CD14-positive monocyte (primary cell): Measurements from ENCODE around the gene LIPJ. TPM values are rescaled to one million over a fixed set of nuclear protein-coding genes. Genes with fewer than 3 reads are reported as not detected.

Source experiments
- DNase-seq, 3 donors: peaks; one replicate each; pipeline ENCODE4 v3.0.0-alpha.2; 2011 to 2022
- H2AFZ ChIP-seq: 2 replicates; pipeline ENCODE4 v1.6.0; 2012; ENCODE audit warnings: mild to moderate bottlenecking, low read depth, low read length, inconsistent platforms; ENCODE audit not compliant: insufficient read depth, poor library complexity, severe bottlenecking
- H3K27ac ChIP-seq, 2 donors: 1 replicate in 1 of 2; 2 replicates in 1 of 2; pipeline ENCODE4 v1.5.1; 2012 to 2013; ENCODE audit warnings: low read length in 2 of 2, control low read depth in 1 of 2, inconsistent platforms in 1 of 2, low read depth in 1 of 2, mild to moderate bottlenecking in 1 of 2
- H3K27me3 ChIP-seq, 2 donors: one replicate each; pipeline versions ENCODE4 v1.6.0 to v1.6.1; 2011 to 2013; ENCODE audit warnings: low read length in 2 of 2; ENCODE audit not compliant: control insufficient read depth in 2 of 2, insufficient read depth in 2 of 2
- H3K36me3 ChIP-seq, 2 donors: replicated peaks in 1 of 2; 1 replicate in 1 of 2; 2 replicates in 1 of 2; pipeline versions ENCODE4 v1.5.1 to v1.6.1; 2012 to 2013; ENCODE audit warnings: low read length in 2 of 2, control low read depth in 1 of 2, inconsistent platforms in 1 of 2, mild to moderate bottlenecking in 1 of 2; ENCODE audit not compliant: insufficient read depth in 2 of 2, control insufficient read depth in 1 of 2
- H3K4me1 ChIP-seq, 2 donors: 1 replicate in 1 of 2; 2 replicates in 1 of 2; pipeline versions ENCODE4 v1.5.1 to v1.6.1; 2012 to 2013; ENCODE audit warnings: low read length in 2 of 2, control low read depth in 1 of 2, inconsistent platforms in 1 of 2, mild to moderate bottlenecking in 1 of 2, moderate library complexity in 1 of 2; ENCODE audit not compliant: insufficient read depth in 2 of 2, control insufficient read depth in 1 of 2
- H3K4me2 ChIP-seq: replicated peaks from 2 replicates; pipeline ENCODE3; 2012; ENCODE audit warnings: low read length, moderate library complexity, mild to moderate bottlenecking; ENCODE audit not compliant: poor library complexity, severe bottlenecking; ENCODE audit errors: extremely low read depth
- H3K4me3 ChIP-seq, 3 experiments: fragments of 200-600 bp in 1 of 3; sonication (generic) in 1 of 3; replicated peaks in 1 of 3; 1 replicate in 2 of 3; 2 replicates in 1 of 3; pipeline ENCODE4 v1.5.1; 2011 to 2013; ENCODE audit warnings: low read length in 3 of 3, mild to moderate bottlenecking in 3 of 3, control low read depth in 2 of 3, low read depth in 2 of 3, inconsistent platforms in 1 of 3, moderate library complexity in 1 of 3
- H3K79me2 ChIP-seq: 2 replicates; pipeline ENCODE4 v1.6.0; 2012; ENCODE audit warnings: mild to moderate bottlenecking, control low read depth, inconsistent platforms, low read length, moderate library complexity; ENCODE audit not compliant: insufficient read depth
- H3K9ac ChIP-seq: 2 replicates; pipeline ENCODE4 v1.6.0; 2017; ENCODE audit warnings: low read length, mild to moderate bottlenecking; ENCODE audit not compliant: insufficient read depth, poor library complexity, severe bottlenecking
- H3K9me3 ChIP-seq, 2 donors: replicated peaks in 1 of 2; 1 replicate in 1 of 2; 2 replicates in 1 of 2; pipeline versions ENCODE4 v1.5.1 to v1.6.1; 2012 to 2013; ENCODE audit warnings: low read length in 2 of 2, control low read depth in 1 of 2; ENCODE audit not compliant: control insufficient read depth in 1 of 2, insufficient read depth in 1 of 2
- H4K20me1 ChIP-seq: 2 replicates; pipeline ENCODE4 v1.6.0; 2012; ENCODE audit warnings: mild to moderate bottlenecking, low read length, control low read depth, moderate library complexity; ENCODE audit not compliant: insufficient read depth
- H3K27ac Mint-ChIP-seq, 7 donors: one replicate each; pipeline ENCODE4 v1.8.0; 2020; ENCODE audit warnings: mild to moderate bottlenecking in 7 of 7, mixed read lengths in 7 of 7, moderate library complexity in 6 of 7, inconsistent platforms in 2 of 7
- H3K27me3 Mint-ChIP-seq, 3 donors: one replicate each; pipeline ENCODE4 v1.8.0; 2021 to 2022; ENCODE audit warnings: low read depth in 3 of 3, mild to moderate bottlenecking in 3 of 3, mixed read lengths in 3 of 3, moderate library complexity in 3 of 3, inconsistent platforms in 1 of 3
- H3K36me3 Mint-ChIP-seq, 2 donors: one replicate each; pipeline ENCODE4 v1.8.0; 2020; ENCODE audit warnings: mixed read lengths in 2 of 2, inconsistent platforms in 1 of 2, mild to moderate bottlenecking in 1 of 2
- H3K4me1 Mint-ChIP-seq: one replicate; pipeline ENCODE4 v1.8.0; 2020; ENCODE audit warnings: mild to moderate bottlenecking, mixed read lengths
- H3K4me3 Mint-ChIP-seq, 2 donors: one replicate each; pipeline ENCODE4 v1.8.0; 2020; ENCODE audit warnings: mild to moderate bottlenecking in 2 of 2, mixed read lengths in 2 of 2, moderate library complexity in 1 of 2
- H3K9me3 Mint-ChIP-seq, 7 donors: one replicate each; pipeline ENCODE4 v1.8.0; 2020 to 2022; ENCODE audit warnings: mixed read lengths in 7 of 7, mild to moderate bottlenecking in 6 of 7, moderate library complexity in 6 of 7, inconsistent platforms in 2 of 7
- CTCF ChIP-seq: fragments of 200-600 bp; IDR thresholded peaks from one replicate; pipeline ENCODE4 v1.8.0; 2022; ENCODE audit warnings: antibody characterized with exemption, mild to moderate bottlenecking
- WGBS: methylation state at CpG from one replicate; pipeline ENCODE4 v1.1.5; 2013; ENCODE audit warnings: missing lambda C conversion rate; ENCODE audit not compliant: insufficient coverage; 5-methylcytosine and 5-hydroxymethylcytosine counted together
- intact Hi-C, 2 donors: fragments of 100-400 bp; cut with micrococcal nuclease; formaldehyde crosslinking; loops; one replicate each; pipeline versions ENCODE4 v1.15.0 to v1.15.1; 2023
- polyA plus RNA-seq, 3 donors: library from polyadenylated mRNA; depleted of rRNA in 1 of 3; unstranded in 2 of 3; stranded (reverse) in 1 of 3; fragments of 300-500 nt in 2 of 3; fragments of >200 nt in 1 of 3; fragmentation: Illumina TruSeq in 2 of 3; gene quantifications; 1 replicate in 2 of 3; 2 replicates in 1 of 3; pipeline ENCODE4 v1.2.3, GENCODE V29; 2012 to 2021

Gene LIPJ
- polyA plus RNA-seq, 3 donors: 0.04 TPM; not detected in 2

DNA sequence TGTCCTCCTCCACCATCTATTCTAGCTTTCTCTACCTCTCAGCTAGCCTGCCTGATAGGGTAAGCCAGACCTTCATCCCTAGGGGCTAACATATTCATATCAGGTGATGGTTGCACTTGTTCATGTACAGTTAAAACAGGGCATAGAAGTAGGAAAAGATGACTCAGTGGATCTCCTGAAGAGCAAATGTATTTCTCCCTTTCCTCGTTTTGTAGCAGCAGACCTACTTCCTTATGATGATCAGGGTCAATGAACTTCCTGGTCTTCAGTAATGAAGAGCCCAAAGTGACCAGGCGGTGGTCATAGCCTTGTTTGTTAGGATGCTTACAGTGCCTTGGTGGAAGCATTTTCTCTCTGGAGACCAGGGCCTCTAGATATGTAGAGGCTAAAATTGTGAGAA is 6.3 kb downstream of the LIPJ start:
- Histone ChIP-seq H3K4me3 (no peak overlapping the region), H3K27ac (no peak overlapping the region), H3K79me2 (no peaks in the 10 kb centered on the region), H3K4me2 (no peak overlapping the region), H3K9ac (no peak overlapping the region), H3K4me1 (peaks cover 18 to 19% of the 10 kb centered on the region in 2 donors), H3K27me3 (no peaks in the 10 kb centered on the region), H2AFZ (peak overlapping the region; percentile 54), H4K20me1 (no peaks in the 10 kb centered on the region), H3K36me3 (no peaks in the 10 kb centered on the region), H3K9me3 (no peaks in the 10 kb centered on the region)
- H3K27me3 Mint-ChIP-seq: no peaks in the 10 kb centered on the region
- no peaks in the 10 kb centered on the region for H3K36me3 Mint-ChIP-seq
- peaks cover 16% of the 10 kb centered on the region for H3K4me1 Mint-ChIP-seq
- TF ChIP-seq CTCF: no peak
- no CpG with 5 or more reads among the region's 2 CpGs for WGBS
- intact Hi-C loops: no loop called here
- peak overlapping the region in 1 of 7 donors; percentile 46 for H3K27ac Mint-ChIP-seq
- peak; percentile 6 to 34 (median 32) for DNase-seq
- no peaks in the 10 kb centered on the region for H3K9me3 Mint-ChIP-seq
- no peak overlapping the region for H3K4me3 Mint-ChIP-seq

DNA sequence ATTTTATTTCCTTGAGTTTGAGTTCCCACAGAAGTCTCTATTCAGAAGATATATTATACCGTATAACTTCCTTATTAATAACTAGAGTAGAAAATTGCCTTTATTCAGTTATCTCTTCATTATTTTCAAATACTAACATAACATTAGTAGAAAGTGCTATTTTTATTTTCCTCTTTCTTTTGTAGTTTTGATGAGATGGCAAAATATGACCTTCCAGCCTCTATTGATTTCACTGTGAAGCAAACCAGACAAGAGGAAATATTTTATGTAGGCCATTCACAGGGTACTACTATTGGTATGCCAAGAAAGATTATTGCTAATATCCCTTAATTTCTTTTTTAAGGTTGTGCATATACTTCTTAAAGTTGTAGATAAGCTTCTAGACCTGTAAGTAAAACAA is 7.9 kb downstream of the LIPJ start:
- H3K27ac Mint-ChIP-seq: no peak overlapping the region
- no peak for TF ChIP-seq CTCF
- H3K4me1 Mint-ChIP-seq: peaks cover 23% of the 10 kb centered on the region
- H3K4me3 Mint-ChIP-seq: no peak overlapping the region
- Histone ChIP-seq H3K4me1 (peaks cover 25 to 27% of the 10 kb centered on the region in 2 donors), H2AFZ (no peak overlapping the region), H3K9me3 (no peaks in the 10 kb centered on the region), H4K20me1 (no peaks in the 10 kb centered on the region), H3K79me2 (no peaks in the 10 kb centered on the region), H3K27ac (no peak overlapping the region), H3K36me3 (no peaks in the 10 kb centered on the region), H3K4me2 (no peak overlapping the region), H3K27me3 (no peaks in the 10 kb centered on the region), H3K9ac (no peak overlapping the region), H3K4me3 (no peak overlapping the region)
- WGBS: no CpG with 5 or more reads among the region's 1 CpG
- no peaks in the 10 kb centered on the region for H3K36me3 Mint-ChIP-seq
- DNase-seq: no peak
- H3K9me3 Mint-ChIP-seq: no peaks in the 10 kb centered on the region
- intact Hi-C loops: no loop called here
- no peaks in the 10 kb centered on the region for H3K27me3 Mint-ChIP-seq
